ENCODE data around the gene NFIC. TPM values are rescaled to one million over a fixed set of nuclear protein-coding genes. Genes with fewer than 3 reads are reported as not detected.

Gene NFIC
- total and polyA plus RNA-seq, 4 donors, result 12.8 to 100 (median 75.1) TPM

- H3K27ac ChIP-seq (ENCODE audit: low read depth in 1 of 2, low read length in 2 of 2), result no peak overlapping the region
- no peak for DNase-seq (ENCODE audit: low spot score)
Measured at GRCh38 chr19:3322199-3322978, 44.0 kb upstream of the NFIC start.

More at GRCh38 chr19:3322199-3322978, 44.0 kb upstream of the NFIC start:
- Histone ChIP-seq H3K9me3 (ENCODE audit: control insufficient read depth in 4 of 4, low read length in 3 of 4) (no peaks in the 10 kb centered on the region), H3K9ac (ENCODE audit: low read depth in 1 of 2, low read length in 2 of 2) (no peak overlapping the region), H3K27me3 (ENCODE audit: control insufficient read depth in 4 of 4, insufficient read depth in 4 of 4, low read length in 3 of 4) (peaks cover 0 to 4% (median 0%) of the 10 kb centered on the region in 4 donors), H3K36me3 (ENCODE audit: control insufficient read depth in 4 of 4, insufficient read depth in 3 of 4, low read depth in 1 of 4, low read length in 3 of 4) (no peaks in the 10 kb centered on the region), H3K4me3 (ENCODE audit: low read depth in 1 of 3, low read length in 3 of 3) (no peak overlapping the region), H3K4me1 (ENCODE audit: control insufficient read depth in 4 of 4, insufficient read depth in 4 of 4, low read length in 3 of 4) (peaks cover 0 to 2% (median 0%) of the 10 kb centered on the region in 4 donors)
- TF ChIP-seq SP1 (IDR thresholded peaks at IDR 0.05), result no peak
- no peak for TF ChIP-seq HNF4G (IDR thresholded peaks at IDR 0.05)
- TF ChIP-seq MAX (IDR thresholded peaks at IDR 0.05), result no peak
- TF ChIP-seq CTCF (IDR thresholded peaks at IDR 0.05; ENCODE audit: low read depth, low read length, missing input control), result no peak
- no peak for TF ChIP-seq RXRA (IDR thresholded peaks at IDR 0.05)
- no peak for TF ChIP-seq JUND (IDR thresholded peaks at IDR 0.05)
- no peak for TF ChIP-seq YY1 (IDR thresholded peaks at IDR 0.05)
- TF ChIP-seq ATF3 (IDR thresholded peaks at IDR 0.05), result no peak
- TF ChIP-seq REST (IDR thresholded peaks at IDR 0.05), result no peak
- no peak for TF ChIP-seq FOXA2 (IDR thresholded peaks at IDR 0.05)
- TF ChIP-seq NR2F2 (IDR thresholded peaks at IDR 0.05), result no peak
- no peak for TF ChIP-seq RAD21 (IDR thresholded peaks at IDR 0.05)
- TF ChIP-seq TAF1 (conservative IDR thresholded peaks at IDR 0.05), result no peak
- no peak for TF ChIP-seq HNF4A (conservative IDR thresholded peaks at IDR 0.05)
- no peak for TF ChIP-seq EGR1 (IDR thresholded peaks at IDR 0.05; ENCODE audit: low read depth in 2 of 2)
- 78% methylated on average over 6 of the region's 6 CpGs for WGBS
